NCI-H510A (cell line): ENCODE measurements around the gene CACNA2D3.
"Not testable (repeated sequence)": the region's sequence is repeated elsewhere in the genome, so short reads cannot be mapped to it uniquely, and the experiment has no call there.

Experiments used
- DNase-seq: peaks from one replicate; lab custom pipeline; 2025; lab: John Stamatoyannopoulos, UW

The CACNA2D3 gene

DNA sequence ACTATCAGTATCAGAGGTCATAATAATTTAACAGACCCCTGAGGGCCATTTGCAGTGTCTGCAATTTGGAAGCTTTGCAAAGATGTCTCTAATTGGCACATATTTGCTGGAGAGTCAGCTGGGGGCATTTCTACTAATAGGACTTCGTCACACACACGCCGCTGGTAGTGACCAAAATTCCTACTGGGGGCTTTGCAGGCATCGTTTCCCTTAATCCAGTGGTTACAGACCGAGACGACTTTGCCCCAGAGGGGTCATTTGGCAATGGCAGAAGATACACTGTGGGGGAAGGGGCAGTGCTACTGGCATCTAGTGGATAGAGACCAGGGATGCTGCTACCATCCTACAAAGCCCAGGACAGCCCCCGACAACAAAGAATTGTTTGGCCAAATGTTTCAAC is 956.5 kb downstream of the CACNA2D3 start:
- DNase-seq = no peak

DNA sequence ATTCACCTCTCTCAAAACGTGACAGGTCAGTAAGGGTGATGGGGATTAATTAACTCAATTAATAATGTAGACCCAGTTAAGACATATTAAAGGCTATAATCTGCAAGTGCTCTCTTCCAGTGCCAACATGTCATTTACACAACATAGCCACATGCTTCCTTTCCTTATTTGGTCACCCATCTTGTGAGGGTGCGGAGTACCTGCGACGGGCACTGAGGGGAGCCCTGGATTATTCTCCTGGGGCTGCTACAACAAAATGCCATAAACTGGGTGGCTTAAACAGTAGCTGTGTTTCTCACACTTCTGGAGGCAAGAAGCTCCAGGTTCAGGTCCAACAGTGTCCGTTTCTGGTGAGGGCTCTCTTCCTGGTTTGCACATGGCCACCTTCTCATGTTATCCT is 962.9 kb downstream of the CACNA2D3 start:
- no peak for DNase-seq

DNA sequence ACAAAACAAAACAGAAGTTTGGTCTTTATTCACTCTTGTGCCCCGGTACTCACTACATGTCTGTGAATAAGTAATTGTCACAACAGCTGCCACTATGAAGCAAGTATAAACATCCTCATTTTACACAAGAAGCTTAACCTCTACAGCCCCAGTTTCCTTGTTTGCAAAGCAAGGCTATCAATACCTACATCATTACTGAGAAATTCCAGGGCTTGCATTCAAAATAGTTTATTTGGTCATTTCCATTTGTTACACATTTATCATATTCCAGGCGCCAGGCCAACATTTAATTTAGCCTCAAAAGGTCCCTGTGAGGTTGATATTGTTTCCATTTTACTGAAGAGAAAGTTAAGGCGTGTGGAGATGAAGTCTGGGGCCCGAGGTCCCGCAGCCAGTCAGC is 966.9 kb downstream of the CACNA2D3 start:
- DNase-seq = no peak

DNA sequence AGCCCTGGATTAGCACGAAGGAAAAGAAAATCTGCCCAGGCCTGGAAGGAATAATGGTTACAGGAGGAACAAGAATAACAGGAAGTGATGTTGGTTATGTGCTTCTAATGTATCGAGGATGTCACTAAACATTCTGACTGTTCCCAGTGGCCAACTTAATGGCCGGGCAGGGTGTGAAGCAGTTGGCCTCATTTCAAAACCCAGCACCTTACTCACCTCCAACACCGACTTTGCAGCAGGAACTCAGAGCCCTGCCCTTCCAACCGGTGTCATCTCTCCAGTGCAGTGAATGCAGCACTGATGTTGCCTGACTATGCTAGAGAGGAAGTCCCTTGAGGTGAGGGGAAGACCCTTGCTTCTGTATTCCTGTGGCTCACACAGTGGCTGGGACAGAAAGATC is 967.9 kb downstream of the CACNA2D3 start:
- no peak for DNase-seq

DNA sequence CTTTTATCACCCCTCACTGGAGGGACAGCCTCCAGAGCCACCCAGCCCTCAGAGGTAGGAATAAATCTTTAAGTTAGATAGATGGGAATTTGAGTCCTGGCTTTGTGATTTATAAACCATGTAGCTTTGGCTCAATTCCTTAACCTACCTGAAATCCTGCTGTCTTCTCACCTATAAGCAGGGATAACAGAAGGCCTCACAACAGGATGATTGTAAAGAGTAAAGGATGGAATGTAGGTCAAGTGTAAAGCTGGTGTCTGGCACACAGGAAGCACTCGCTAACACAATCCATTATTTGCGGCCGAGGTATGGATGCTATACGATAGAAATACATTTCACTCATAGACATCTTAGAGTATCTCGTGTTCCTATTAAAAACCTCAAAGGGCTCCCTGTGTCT is 968.4 kb downstream of the CACNA2D3 start:
- DNase-seq = no peak

DNA sequence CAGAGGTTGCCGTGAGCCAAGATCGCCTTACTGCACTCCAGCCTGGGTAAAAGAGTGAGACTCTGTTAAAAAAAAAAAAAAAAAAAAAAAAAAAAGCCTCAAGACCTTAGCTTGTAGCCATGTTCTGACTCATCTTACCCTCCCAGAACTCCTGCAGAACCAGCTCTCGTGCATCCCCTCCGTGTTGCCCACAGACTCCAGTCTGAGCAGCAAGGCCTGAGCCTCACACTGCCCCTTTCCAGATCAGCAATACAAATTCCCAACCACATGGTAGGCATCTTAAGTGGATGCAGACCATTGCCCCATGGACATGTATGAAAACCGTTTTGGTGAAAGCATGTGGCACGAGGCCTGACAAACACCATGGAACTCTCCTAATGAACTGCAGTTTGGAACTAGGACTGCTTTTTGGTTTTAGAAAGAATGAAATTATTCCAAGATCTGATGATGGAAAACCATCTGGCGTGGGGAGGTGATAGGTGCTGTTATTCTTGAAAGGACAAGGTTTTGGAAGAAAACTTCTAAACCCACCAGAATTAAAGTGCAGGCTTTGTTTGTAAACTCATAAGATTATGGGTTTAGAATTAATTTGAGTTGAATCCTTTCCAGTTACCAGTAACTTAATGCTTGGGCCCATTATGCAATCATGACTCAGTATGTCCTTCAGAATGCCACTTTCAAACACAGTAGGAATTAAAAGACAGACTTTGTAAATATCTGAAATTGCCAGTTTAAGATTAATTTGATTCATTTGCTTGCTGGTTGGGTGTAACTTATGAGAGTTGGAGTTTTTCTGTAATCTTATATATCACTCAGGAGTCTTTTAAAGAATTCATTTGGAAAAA is 969.3 kb downstream of the CACNA2D3 start:
- DNase-seq = no peak

DNA sequence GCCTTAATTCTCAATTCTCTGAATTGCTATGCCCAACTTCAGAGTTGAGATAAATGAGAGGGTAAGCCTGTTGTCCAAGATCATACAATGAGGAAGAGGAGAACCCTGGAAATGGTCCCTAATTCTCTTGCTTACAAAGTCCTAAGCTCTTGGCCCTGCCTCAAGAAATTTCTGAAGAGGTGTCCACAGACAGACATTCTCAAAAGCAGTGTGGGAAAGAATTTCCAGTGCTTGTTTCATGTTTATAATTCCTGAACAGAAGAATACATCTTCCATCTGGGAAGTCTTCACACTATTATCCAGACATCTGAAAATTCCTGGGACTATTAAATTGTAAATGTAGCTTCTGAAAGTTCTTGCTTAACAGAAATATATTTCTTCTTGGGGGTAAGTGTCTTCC is 972.3 kb downstream of the CACNA2D3 start:
- no peak for DNase-seq

DNA sequence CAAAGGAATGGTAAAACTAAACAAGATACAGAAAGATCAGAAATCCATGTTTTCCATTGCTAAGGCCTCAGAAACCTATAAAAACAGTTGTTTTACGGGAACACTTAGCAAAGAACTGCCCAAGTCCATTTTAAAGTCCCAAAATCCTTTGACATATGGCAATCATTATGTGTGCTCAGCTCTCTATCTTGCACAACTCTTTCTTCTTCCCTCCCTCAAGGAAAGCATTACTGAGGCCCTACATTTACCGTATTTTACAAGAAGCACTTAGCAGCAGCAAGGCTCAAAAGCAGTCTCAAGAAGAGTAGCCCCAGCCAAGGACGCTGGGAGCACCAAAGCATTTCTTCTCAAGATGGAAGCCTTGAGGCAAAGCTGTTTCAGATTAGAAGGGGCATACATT is 975.1 kb downstream of the CACNA2D3 start:
- DNase-seq = no peak

DNA sequence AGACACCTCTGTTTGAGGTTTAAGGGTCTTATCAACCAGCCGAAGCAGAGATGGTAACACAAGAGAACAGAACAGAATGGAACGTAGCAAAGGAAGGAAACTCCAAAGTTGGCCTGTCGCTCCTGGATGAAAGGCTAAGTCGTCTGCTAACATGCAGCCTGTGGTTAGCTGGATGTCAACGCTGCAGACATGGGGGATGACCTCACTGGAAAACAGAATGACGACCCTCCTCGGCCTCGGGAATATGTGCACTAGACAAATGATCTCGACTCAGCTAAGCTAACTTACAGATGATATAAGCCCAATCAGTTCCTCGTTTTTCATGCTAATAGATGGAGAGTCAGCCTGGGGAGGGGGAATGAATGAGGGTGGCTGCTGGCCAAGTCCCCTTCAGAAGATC is 983.3 kb downstream of the CACNA2D3 start:
- no peak for DNase-seq

DNA sequence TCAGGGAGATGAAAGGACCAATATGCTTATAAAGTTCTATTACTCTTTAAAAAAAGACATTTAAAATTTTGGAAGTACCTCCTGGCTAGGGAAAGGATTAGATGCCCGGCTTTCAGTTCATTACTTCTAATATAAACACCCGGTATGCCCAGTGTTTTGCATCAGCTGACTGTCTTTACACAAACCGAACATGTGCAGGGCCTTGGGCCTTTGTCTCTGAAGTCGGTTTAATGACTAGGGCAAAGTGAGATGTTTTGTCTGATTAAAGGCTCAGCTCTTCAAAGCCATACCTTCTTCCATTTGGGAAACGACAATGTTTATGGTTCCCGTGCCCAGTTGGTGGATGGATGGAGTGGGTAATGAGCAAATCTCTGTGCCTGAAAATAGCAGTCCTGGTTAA is 984.8 kb downstream of the CACNA2D3 start:
- no peak for DNase-seq

DNA sequence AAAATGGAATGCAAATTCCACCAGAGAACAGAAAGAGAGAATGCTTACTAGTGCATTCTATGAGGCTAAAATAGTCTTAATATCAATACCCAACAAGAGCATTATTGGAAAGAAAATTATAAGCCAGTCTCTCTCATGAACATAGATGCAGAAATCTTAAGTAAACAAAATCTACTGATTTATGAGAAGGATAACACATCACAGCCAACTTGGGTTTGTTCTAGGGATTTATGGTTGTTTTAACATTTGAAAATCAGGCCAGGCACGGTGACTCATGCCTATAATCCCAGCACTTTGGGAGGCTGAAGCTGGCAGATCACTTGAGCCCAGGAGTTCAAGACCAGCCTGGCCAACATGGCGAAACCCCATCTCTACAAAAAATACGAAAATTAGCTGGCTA is 989.6 kb downstream of the CACNA2D3 start:
- DNase-seq = not testable (repeated sequence)

DNA sequence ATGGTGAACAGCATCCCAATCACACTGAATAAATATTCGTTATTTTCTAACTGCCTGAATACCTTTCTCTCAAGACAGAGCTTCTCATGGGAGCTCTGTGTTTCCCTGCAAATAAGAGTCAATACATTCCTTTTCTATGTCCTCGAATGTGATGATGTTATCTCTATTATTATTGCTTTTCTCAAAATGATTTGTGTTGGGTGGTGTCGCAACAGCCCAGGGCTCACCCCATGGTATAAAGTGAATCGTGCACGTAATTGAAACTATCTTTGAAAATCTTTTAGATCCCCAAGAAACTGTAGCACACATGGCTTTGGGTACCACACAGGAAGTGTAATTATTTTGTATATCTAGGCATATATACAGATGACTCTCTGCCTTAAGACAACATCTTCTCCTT is 996.1 kb downstream of the CACNA2D3 start:
- no peak for DNase-seq

DNA sequence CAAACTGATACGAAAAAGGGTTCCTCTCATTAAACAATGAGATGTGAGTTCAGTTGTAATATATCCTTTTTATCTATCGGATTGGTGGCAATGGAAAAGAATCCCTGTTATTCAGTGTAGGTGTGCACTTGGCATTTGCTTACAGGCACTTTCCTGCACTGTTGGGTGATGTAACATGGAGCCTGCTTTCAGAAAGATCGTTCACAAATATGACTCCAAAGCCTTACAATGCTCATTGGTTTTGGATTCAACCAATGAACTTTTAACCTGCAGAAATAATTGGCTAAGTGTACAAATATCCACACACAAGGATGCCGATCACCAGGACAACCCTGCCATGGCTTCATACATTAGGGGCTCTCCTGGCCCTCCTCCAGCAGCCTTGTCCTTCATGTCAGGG is 996.9 kb downstream of the CACNA2D3 start:
- DNase-seq = no peak

DNA sequence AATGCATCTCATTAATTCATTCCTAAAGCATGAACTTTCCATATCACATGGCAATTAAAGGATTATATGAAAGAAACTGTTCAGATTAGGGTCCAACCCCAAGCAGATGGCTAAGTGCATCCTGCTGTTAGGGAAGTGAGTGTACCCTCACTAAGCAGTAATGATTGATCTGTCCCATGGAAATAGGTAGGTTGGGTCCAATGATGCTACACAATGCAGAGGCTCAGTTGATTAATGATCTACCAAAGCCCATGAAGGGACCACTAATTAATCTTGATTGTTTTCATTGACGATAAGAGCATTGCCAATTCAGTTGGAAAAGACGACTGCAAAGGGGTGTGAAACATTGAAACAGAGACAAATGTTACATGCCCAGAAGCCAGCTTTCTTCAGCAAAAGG is 1000.0 kb downstream of the CACNA2D3 start:
- DNase-seq = no peak
